ENCODE results near the gene CLIP3.
"Not testable (repeated sequence)": the region's sequence is repeated elsewhere in the genome, so short reads cannot be mapped to it uniquely, and the experiment has no call there.

The CLIP3 gene

GRCh38 chr19:36051236-36051635 lies 18.6 kb upstream of the CLIP3 start:
- intact Hi-C loops (cut with DNase I) = loop anchor here (5.0 kb wide), 1 partner anchor 54 kb away; the partner anchor contains the start of gene SDHAF1

GRCh38 chr19:36049080-36049698 lies 16.5 kb upstream of the CLIP3 start:
- DNase-seq = peak in 1 of 10 donors; percentile 1
- intact Hi-C loops (cut with DNase I) = no loop called here

More at GRCh38 chr19:36051236-36051635, 18.6 kb upstream of the CLIP3 start:
- peak in 4 of 10 donors; percentile 18 to 67 (median 34) for DNase-seq

- DNase-seq = no peak
- intact Hi-C loops (cut with DNase I) = no loop called here
Observed at GRCh38 chr19:36047835-36048234, 15.2 kb upstream of the CLIP3 start.

GRCh38 chr19:36046443-36047050 lies 13.9 kb upstream of the CLIP3 start:
- DNase-seq = peak in 2 of 10 donors; percentile 40 to 48
- intact Hi-C loops (cut with DNase I) = no loop called here

- intact Hi-C loops (cut with DNase I) = no loop called here
- peak in 1 of 10 donors; percentile 33 for DNase-seq
Observed at GRCh38 chr19:36043952-36044351, 11.3 kb upstream of the CLIP3 start.

- DNase-seq = no peak
- intact Hi-C loops (cut with DNase I) = no loop called here
Observed at GRCh38 chr19:36041831-36042230, 9.2 kb upstream of the CLIP3 start.

- intact Hi-C loops (cut with DNase I); DNase-seq: not testable (repeated sequence)
Observed at GRCh38 chr19:36041092-36041491, 8.4 kb upstream of the CLIP3 start.

GRCh38 chr19:36040495-36040894 lies 7.8 kb upstream of the CLIP3 start:
- intact Hi-C loops (cut with DNase I) = no loop called here
- no peak for DNase-seq

- DNase-seq = peak in 1 of 10 donors; percentile 9
- intact Hi-C loops (cut with DNase I) = no loop called here
Observed at GRCh38 chr19:36031308-36031707, 1.4 kb downstream of the CLIP3 start.

- intact Hi-C loops (cut with DNase I) = no loop called here
- peak in 2 of 10 donors; percentile 38 to 54 for DNase-seq
Observed at GRCh38 chr19:36030264-36031148, 2.2 kb downstream of the CLIP3 start.

- intact Hi-C loops (cut with DNase I) = no loop called here
- DNase-seq = peak in 8 of 10 donors; percentile 49 to 95 (median 72)
Observed at GRCh38 chr19:36028313-36029041, 4.2 kb downstream of the CLIP3 start.

GRCh38 chr19:36027696-36028095 lies 5.0 kb downstream of the CLIP3 start:
- DNase-seq = no peak
- intact Hi-C loops (cut with DNase I) = no loop called here

GRCh38 chr19:36026091-36026876 lies 6.4 kb downstream of the CLIP3 start:
- DNase-seq = peak in 1 of 10 donors; percentile 71
- intact Hi-C loops (cut with DNase I) = no loop called here

- intact Hi-C loops (cut with DNase I) = no loop called here
- no peak for DNase-seq
Observed at GRCh38 chr19:36025541-36025940, 7.1 kb downstream of the CLIP3 start.

GRCh38 chr19:36023432-36023831 lies 9.2 kb downstream of the CLIP3 start:
- DNase-seq = no peak
- intact Hi-C loops (cut with DNase I) = no loop called here

GRCh38 chr19:36019061-36019670 lies 13.5 kb downstream of the CLIP3 start:
- intact Hi-C loops (cut with DNase I) = no loop called here
- no peak for DNase-seq

GRCh38 chr19:36014012-36014924 lies 18.4 kb downstream of the CLIP3 start, which contains the start of gene ALKBH6:
Gene ALKBH6 (minus strand): TSS chr19:36014213. CDS start chr19:36013397, 816 bp downstream.
- intact Hi-C loops (cut with DNase I) = no loop called here
- DNase-seq = peak; percentile 98 to 100 (median 100)

All from posterior cingulate gyrus (tissue), 11 donors.